ENCODE results near the gene HM13. TPM values are rescaled to one million over a fixed set of nuclear protein-coding genes. Genes with fewer than 3 reads are reported as not detected.
"Not testable (repeated sequence)": the region's sequence is repeated elsewhere in the genome, so short reads cannot be mapped to it uniquely, and the experiment has no call there.

HM13 gene
- total RNA-seq, 2 donors from 2014 or later = 120 to 206 TPM

DNA sequence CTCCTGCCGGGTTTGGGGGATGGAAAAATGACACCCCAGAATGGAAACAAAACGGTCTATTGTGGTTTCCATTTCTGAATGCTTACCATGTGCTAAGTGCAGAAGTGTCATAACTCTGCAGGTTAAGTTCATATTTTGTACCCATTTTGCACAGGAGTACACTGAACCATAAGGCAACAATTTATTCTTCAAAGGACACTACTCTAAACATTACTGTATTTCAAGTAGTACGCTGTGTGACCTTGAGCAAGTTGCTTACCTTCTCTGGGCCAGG, 81.1 kb downstream of the HM13 start:
- Histone ChIP-seq H3K9ac (ENCODE audit: extremely low read depth, low read length, poor library complexity, severe bottlenecking) (no peak overlapping the region), H3K27me3 (ENCODE audit: control insufficient read depth, insufficient read depth, low read length, poor library complexity, severe bottlenecking) (no peaks in the 10 kb centered on the region), H3K27ac (ENCODE audit: low read depth, low read length) (peak overlapping the region; percentile 78), H3K4me1 (ENCODE audit: control insufficient read depth, insufficient read depth, low read length) (peaks cover 6% of the 10 kb centered on the region), H3K36me3 (ENCODE audit: control insufficient read depth, insufficient read depth, low read length) (no peaks in the 10 kb centered on the region), H3K4me3 (ENCODE audit: low read length) (no peak overlapping the region), H3K9me3 (ENCODE audit: control insufficient read depth, low read length) (no peaks in the 10 kb centered on the region)
- DNase-seq = no peak
- Mint-ChIP-seq H3K4me3 (no peak overlapping the region), H3K36me3 (ENCODE audit: low read depth) (no peaks in the 10 kb centered on the region), H3K27me3 (ENCODE audit: insufficient read depth) (no peaks in the 10 kb centered on the region), H3K4me1 (peaks cover 31% of the 10 kb centered on the region), H3K27ac (peak overlapping the region; percentile 87), H3K9me3 (no peaks in the 10 kb centered on the region)
- TF ChIP-seq, protein P1, sequence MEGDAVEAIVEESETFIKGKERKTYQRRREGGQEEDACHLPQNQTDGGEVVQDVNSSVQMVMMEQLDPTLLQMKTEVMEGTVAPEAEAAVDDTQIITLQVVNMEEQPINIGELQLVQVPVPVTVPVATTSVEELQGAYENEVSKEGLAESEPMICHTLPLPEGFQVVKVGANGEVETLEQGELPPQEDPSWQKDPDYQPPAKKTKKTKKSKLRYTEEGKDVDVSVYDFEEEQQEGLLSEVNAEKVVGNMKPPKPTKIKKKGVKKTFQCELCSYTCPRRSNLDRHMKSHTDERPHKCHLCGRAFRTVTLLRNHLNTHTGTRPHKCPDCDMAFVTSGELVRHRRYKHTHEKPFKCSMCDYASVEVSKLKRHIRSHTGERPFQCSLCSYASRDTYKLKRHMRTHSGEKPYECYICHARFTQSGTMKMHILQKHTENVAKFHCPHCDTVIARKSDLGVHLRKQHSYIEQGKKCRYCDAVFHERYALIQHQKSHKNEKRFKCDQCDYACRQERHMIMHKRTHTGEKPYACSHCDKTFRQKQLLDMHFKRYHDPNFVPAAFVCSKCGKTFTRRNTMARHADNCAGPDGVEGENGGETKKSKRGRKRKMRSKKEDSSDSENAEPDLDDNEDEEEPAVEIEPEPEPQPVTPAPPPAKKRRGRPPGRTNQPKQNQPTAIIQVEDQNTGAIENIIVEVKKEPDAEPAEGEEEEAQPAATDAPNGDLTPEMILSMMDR (conservative IDR thresholded peaks at IDR 0.05) = no peak
- WGBS, 2 experiments (ENCODE audit: insufficient coverage in 1 of 2, insufficient read length in 1 of 2) = 43 to 72% methylated on average over 1 to 3 of the region's 3 CpGs

DNA sequence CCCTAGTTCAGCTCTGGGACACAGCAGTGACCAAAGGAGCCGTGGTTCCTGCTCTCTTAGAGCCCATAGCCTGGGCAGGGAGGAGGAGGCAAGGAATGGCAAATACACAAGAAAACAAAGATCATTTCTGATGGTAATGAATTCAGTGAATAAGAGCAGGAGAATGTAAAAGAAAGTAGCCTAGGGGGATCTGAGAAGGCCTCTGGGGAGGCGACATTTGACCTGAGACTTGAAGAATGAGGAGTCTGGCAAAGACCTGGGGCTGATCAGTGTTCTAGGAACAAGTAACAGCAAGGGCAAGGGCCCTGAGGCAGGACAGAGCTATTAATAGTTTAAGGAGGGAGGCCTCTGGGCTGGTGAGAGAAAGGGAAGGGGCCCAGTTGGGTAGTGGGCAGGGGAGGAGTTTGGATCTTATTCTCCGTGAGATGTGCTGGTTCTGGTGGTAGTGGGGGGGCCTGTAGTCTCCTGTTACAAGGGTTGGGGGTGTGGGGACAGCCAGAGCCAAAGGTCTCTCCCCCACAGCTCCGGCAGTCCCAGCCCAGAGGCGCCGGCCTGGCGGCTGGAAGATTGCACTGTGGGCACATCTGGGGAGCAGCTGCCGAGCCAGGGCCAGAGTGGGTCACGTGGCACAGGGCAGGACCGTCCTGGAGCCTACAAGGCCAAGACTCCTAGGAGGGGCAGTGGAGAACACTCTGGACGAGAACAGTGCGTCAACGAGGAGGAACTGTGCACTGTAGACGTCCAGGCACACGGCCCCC, 81.6 kb downstream of the HM13 start:
- no peaks in the 10 kb centered on the region for H3K27me3 ChIP-seq (ENCODE audit: control insufficient read depth, insufficient read depth, low read length, poor library complexity, severe bottlenecking)
- no peak overlapping the region for H3K4me3 Mint-ChIP-seq
- no peaks in the 10 kb centered on the region for H3K9me3 ChIP-seq (ENCODE audit: control insufficient read depth, low read length)
- H3K9me3 Mint-ChIP-seq = no peaks in the 10 kb centered on the region
- peak overlapping the region; percentile 87 for H3K27ac Mint-ChIP-seq
- peak; percentile 85 for DNase-seq
- peaks cover 29% of the 10 kb centered on the region for H3K4me1 Mint-ChIP-seq
- peaks cover 4% of the 10 kb centered on the region for H3K4me1 ChIP-seq (ENCODE audit: control insufficient read depth, insufficient read depth, low read length)
- H3K9ac ChIP-seq (ENCODE audit: extremely low read depth, low read length, poor library complexity, severe bottlenecking) = no peak overlapping the region
- H3K27me3 Mint-ChIP-seq (ENCODE audit: insufficient read depth) = no peaks in the 10 kb centered on the region
- no peaks in the 10 kb centered on the region for H3K36me3 Mint-ChIP-seq (ENCODE audit: low read depth)
- peak overlapping the region; percentile 78 for H3K27ac ChIP-seq (ENCODE audit: low read depth, low read length)
- no peak overlapping the region for H3K4me3 ChIP-seq (ENCODE audit: low read length)
- TF ChIP-seq, protein P1 (conservative IDR thresholded peaks at IDR 0.05) = no peak
- no peaks in the 10 kb centered on the region for H3K36me3 ChIP-seq (ENCODE audit: control insufficient read depth, insufficient read depth, low read length)
- WGBS, 2 experiments (ENCODE audit: insufficient coverage in 1 of 2, insufficient read length in 1 of 2) = 57 to 80% methylated on average over 11 to 15 of the region's 15 CpGs

DNA sequence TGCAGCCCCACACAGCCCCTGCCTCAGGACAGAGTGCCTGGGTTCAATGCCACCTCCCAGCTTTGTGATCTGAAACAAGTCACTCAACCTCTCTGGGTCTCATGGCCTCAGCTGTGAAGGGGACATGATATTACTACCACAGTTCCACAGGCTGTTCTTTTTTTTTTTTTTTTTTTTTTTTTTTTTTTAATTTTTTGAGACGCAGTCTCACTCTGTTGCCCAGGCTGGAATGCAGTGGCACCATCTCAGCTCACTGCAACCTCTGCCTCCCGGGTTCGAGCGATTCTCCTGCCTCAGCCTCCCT, 82.1 kb downstream of the HM13 start:
- H3K27me3 Mint-ChIP-seq (ENCODE audit: insufficient read depth); H3K9me3 Mint-ChIP-seq; H3K4me1 ChIP-seq (ENCODE audit: control insufficient read depth, insufficient read depth, low read length); H3K36me3 ChIP-seq (ENCODE audit: control insufficient read depth, insufficient read depth, low read length); H3K27me3 ChIP-seq (ENCODE audit: control insufficient read depth, insufficient read depth, low read length, poor library complexity, severe bottlenecking); H3K4me3 ChIP-seq (ENCODE audit: low read length); H3K36me3 Mint-ChIP-seq (ENCODE audit: low read depth); H3K9me3 ChIP-seq (ENCODE audit: control insufficient read depth, low read length); H3K4me3 Mint-ChIP-seq; H3K9ac ChIP-seq (ENCODE audit: extremely low read depth, low read length, poor library complexity, severe bottlenecking); DNase-seq: not testable (repeated sequence)
- H3K27ac ChIP-seq (ENCODE audit: low read depth, low read length) = peak overlapping the region; percentile 78
- 90 to 95% methylated on average over 3 to 4 of the region's 4 CpGs for WGBS, 2 experiments (ENCODE audit: insufficient coverage in 1 of 2, insufficient read length in 1 of 2)
- Mint-ChIP-seq H3K27ac (peak overlapping the region; percentile 92), H3K4me1 (peaks cover 24% of the 10 kb centered on the region)

Data from endodermal cell (in vitro differentiated cells).